ENCODE data around the gene CREB3L2. TPM values are rescaled to one million over a fixed set of nuclear protein-coding genes. Genes with fewer than 3 reads are reported as not detected.
"Not testable (repeated sequence)": the region's sequence is repeated elsewhere in the genome, so short reads cannot be mapped to it uniquely, and the experiment has no call there.

Gene CREB3L2
- total RNA-seq, 1 experiment from 2014 or later: 18.2 TPM

- DNase-seq (ENCODE audit: extremely low read depth, low read depth): no peak
These were observed 13.2 kb upstream of the CREB3L2 start for GRCh38 chr7:138015096-138015495.

DNA sequence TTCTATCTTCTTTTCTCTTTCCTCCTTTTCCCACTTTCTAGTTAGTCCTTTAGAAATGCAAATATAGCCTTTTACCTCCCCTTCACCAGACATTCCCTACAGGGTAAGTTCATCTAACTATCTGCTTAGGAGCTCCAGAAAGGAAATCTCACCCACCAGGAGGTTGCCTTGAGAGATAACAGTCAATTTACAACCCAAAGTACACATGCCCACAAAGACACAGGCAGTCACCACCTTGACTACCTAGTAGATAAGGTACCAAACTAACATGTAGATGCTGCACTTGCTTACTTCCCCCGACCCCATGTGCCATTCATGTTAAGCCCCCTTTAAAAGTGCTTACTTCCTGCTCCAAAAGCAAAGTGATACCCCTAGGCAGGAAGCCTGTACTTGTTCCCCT is 12.8 kb upstream of the CREB3L2 start:
- DNase-seq (ENCODE audit: extremely low read depth, low read depth): no peak

- not testable (repeated sequence) for DNase-seq (ENCODE audit: extremely low read depth, low read depth)
These were observed 12.3 kb upstream of the CREB3L2 start for GRCh38 chr7:138014201-138014600.

DNA sequence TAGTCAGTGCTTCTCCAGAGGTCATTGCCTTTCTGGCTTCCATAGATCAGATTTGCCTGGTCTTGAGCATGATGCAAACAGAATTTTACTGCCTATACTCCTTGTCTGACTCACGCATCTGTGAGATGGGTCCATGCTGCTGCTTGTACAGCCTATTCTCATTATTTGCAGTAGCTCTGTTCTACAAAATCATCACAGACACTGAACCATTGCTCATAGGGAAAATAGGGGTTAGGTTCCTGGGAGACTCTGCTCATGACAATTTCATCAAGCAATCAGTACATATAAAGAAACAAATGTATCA is 7.4 kb upstream of the CREB3L2 start:
- no peak for DNase-seq (ENCODE audit: extremely low read depth, low read depth)

DNA sequence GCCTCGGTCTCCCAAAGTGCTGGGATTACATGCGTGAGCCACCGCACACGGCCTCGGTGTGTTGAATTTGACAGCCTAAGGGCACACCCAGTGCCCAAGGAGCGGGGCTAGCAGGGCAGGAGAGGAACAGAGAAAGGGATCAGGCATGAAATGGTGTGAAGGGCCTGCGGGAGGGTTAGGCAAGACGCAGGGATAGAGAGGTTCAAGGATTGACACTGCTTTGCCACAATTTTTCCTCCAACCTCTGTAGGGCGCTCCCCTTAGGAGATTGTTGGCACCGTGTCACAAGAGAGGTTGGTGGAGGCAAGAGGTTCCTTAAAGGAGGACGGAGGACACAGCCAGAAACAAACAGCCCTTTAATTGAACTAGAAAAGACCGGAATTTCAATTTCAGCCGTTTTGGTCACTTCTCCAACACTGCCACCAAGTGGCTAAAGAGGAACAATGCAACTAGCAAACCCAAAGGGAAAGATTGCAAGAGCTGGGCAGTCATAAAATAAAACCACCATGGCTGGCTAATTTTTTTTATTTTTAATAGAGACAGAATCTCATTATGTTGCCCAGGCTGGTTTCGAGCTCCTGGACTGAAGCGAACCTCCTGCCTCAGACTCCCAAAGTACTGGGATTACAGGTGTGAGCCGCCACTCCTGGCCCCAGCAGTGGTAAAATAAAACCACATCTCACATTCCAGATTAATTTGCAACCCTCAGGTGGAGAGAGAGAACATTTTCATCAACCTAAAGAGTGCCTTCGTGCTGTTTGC is 6.9 kb upstream of the CREB3L2 start:
- peak; percentile 69 for DNase-seq (ENCODE audit: extremely low read depth, low read depth)

GRCh38 chr7:138008019-138008587 is 6.2 kb upstream of the CREB3L2 start:
- DNase-seq (ENCODE audit: extremely low read depth, low read depth): no peak

DNA sequence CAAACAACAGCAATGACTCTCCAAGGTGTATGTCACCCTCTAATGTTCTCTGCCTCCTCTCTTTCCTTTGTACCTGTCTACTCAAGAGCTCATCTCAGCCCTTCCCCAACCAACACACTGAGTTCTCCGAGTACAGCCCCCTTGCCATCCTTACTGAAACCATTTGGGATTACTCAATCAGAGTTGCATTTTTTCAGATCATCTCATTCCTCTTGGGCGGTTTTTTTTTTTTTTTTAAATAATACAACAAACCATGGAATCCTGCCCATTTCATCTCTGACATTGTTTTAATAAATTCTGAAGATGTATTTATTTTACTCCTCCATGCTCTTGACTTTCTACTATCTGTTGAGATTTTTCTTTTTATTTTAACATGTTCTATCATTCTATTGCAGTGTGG is 4.2 kb upstream of the CREB3L2 start:
- no peak for DNase-seq (ENCODE audit: extremely low read depth, low read depth)

DNA sequence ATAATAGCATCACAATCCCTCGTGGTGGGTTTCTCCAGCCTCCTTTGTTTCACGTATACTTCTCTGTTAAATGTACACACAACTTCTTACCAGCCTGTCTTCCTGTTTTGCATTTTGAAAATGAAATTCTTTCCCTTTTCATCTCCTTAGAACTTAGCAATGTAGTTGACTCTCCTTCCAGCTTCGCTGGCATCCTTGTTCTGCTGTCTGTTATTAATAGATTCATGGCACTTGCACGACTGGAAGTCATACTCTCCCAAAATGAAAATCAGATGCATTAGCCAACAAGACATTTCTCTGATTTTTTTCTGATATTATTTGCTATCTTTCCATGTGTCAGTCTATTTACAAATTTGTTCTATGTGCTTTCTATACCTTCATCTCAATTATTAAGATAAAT is 3.0 kb upstream of the CREB3L2 start:
- no peak for DNase-seq (ENCODE audit: extremely low read depth, low read depth)

DNA sequence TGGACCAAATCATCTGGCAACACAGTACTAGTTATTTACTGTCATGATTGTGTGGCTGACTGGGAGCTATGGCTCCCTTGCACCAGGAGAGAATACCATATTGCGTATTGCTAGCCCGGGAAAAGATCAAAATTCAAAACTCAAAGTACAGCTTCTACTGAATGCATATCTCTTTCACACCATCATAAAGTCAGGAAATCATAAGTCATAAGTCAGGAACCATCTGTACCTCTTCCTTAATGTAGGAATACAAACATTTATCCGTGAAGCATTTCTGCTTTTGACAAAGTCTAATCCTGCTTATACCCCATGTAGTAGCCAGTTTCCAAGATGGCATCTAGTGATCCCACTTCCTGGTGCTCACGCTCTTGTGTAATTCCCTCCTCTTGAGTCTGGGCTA is 2.2 kb upstream of the CREB3L2 start:
- DNase-seq (ENCODE audit: extremely low read depth, low read depth): no peak

DNA sequence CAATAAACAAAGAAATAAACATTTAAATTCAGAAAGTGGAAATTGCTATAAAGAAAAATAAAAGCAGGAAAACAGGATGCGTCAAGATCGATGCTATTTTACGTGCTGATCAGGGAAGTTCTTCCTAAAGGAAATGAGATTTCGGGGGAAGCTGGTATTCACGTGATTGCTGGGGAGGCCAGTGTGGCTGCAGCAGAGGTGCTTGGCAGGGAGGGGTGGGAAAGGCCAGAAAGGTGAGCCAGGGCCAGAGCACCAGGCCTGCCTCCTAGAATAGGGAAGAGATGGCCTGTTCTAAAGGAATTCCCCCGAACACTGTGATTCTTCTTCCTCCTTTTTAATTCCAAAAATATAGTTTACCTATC is 923 bp upstream of the CREB3L2 start:
- no peak for DNase-seq (ENCODE audit: extremely low read depth, low read depth)

DNA sequence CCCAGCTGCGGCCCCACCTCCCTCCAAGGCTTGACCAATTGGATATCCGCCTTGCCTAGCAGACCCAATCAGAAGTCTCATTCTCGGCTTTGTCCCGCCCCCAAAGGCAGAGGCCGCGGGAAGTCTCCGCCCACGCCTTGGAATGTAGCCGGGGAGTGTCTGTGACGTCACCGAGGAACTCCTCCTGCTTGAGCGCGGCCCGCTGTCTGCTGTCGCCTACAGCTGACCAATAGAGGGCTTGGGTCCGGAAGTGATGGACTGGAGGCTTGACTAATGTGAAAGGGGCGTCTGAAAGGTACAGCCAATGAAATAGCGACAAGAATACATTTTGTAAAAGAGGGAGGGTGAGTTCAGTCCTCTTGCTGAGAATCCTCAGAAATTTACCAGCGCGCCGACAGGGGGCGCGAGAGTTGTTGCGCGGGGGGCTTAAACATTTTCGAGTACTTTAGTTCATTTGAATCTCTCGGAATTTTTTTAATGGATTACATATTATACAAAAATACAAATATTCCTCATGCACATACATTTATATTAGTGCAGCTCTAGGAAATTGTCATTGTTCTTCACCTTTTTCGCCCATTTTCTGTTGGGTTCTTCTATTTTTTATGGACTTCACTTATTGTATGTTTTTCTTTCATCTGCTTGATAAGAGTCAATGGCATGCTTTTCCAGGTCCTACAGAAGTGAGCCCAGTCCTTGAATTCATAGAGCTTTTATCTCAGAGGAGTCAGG is 376 bp upstream of the CREB3L2 start:
- peak; percentile 100 for DNase-seq (ENCODE audit: extremely low read depth, low read depth)

GRCh38 chr7:138000081-138000701 is 1.7 kb downstream of the CREB3L2 start:
- DNase-seq (ENCODE audit: extremely low read depth, low read depth): peak; percentile 59

GRCh38 chr7:137999496-138000080 is 2.3 kb downstream of the CREB3L2 start:
- no peak for DNase-seq (ENCODE audit: extremely low read depth, low read depth)

DNA sequence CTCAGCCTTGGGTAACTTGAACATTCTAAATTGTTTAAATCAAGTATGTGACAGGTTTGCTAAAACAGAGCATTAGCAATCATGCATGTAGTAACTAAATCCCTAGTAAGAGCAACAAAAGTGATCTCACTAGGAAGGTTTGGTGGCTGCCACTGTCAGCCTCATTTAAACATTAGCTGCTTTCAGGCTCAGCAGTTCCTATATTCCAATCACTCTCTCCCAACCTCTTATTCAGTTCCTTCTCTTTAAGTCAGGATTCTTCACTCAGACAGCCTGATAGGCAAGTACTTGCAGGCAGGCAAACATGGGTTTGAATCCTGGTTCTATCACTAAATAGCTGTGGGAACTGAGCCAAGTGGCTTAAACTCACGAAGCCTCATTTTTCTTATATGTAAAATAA is 3.6 kb downstream of the CREB3L2 start:
- DNase-seq (ENCODE audit: extremely low read depth, low read depth): no peak

DNA sequence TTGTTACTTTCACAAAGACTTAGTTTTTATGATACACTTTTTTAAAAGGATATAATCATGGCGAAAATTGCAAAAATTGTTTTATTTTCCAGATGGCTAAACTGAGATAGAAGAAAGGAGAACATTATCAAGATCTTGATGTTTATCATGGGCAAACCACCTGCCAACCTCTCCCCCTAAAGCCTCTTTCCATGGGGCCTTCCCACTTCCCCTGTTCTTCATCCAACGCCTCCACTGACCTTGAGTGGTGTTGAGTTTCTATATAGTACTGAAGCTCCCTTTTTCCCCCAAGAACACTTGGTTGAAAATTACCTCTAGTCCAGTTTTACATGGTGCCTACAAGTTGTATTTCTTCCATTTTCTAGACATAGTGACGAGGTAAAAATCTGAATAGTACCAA is 5.0 kb downstream of the CREB3L2 start:
- no peak for DNase-seq (ENCODE audit: extremely low read depth, low read depth)

GRCh38 chr7:137996386-137996851 is 5.5 kb downstream of the CREB3L2 start:
- no peak for DNase-seq (ENCODE audit: extremely low read depth, low read depth)

- no peak for DNase-seq (ENCODE audit: extremely low read depth, low read depth)
These were observed 7.7 kb downstream of the CREB3L2 start for GRCh38 chr7:137994216-137994615.

GRCh38 chr7:137993395-137993743 is 8.5 kb downstream of the CREB3L2 start:
- DNase-seq (ENCODE audit: extremely low read depth, low read depth): no peak

DNA sequence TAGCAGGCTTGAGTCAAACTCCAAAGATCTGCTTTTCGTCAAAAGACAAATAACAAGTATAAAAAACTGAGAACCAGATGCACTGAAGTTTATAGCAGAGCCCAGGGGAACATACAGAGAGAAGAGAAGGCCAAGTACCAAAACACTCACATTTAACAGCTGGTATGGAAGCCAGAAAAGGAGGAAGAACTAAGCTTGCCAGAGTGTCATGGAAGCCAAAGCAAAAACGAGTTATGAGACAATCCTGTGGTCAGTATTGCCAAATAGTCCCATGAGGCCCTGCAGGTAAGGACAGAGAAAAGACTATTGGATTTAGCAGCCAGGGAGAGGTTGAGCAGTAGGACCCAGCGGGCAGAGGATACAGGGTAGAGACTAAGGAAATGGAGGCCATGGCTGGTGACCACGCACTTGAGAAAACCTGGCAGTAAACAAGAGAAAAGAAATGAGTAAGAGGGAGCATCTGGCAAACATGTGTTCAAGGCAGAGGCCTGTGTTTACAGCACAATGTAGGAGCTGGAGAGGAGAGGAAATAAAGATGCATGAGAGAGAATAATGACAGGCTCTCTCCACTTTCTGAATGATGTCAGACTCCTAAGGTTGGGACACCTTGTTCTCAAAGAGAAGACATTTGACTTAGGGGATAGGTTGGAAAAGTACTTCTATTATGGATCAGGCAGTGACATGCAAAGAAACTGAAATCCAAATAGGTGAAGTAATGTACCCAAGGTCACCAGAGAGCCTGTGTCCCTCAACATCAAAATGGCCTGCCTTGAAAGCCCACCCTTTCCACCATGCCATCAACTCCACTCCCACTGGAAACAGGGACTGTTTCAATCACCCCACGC is 9.1 kb downstream of the CREB3L2 start:
- no peak for DNase-seq (ENCODE audit: extremely low read depth, low read depth)

- no peak for DNase-seq (ENCODE audit: extremely low read depth, low read depth)
These were observed 9.8 kb downstream of the CREB3L2 start for GRCh38 chr7:137992104-137992549.

Measured in NCI-H460 (cell line).